GF-D8 (cell line): Measurements from ENCODE around the gene CRIP3.
"Not testable (repeated sequence)": the region's sequence is repeated elsewhere in the genome, so short reads cannot be mapped to it uniquely, and the experiment has no call there.

Source experiments
- DNase-seq: peaks from one replicate; lab custom pipeline; 2025; lab: John Stamatoyannopoulos, UW

CRIP3 gene

GRCh38 chr6:43306086-43306485 is 2.5 kb downstream of the CRIP3 start:
- no peak for DNase-seq

GRCh38 chr6:43304882-43305281 is 3.7 kb downstream of the CRIP3 start:
- DNase-seq, result no peak

- no peak for DNase-seq
Observed at GRCh38 chr6:43304361-43304760, 4.3 kb downstream of the CRIP3 start.

- DNase-seq, result no peak
Observed at GRCh38 chr6:43303751-43304331, 4.8 kb downstream of the CRIP3 start.

- DNase-seq, result not testable (repeated sequence)
Observed at GRCh38 chr6:43303006-43303405, 5.6 kb downstream of the CRIP3 start.

GRCh38 chr6:43302126-43302525 is 6.5 kb downstream of the CRIP3 start:
- DNase-seq, result no peak

GRCh38 chr6:43301081-43301870 is 7.3 kb downstream of the CRIP3 start:
- DNase-seq, result no peak

GRCh38 chr6:43299338-43300293 is 9.0 kb downstream of the CRIP3 start:
- no peak for DNase-seq

- no peak for DNase-seq
Observed at GRCh38 chr6:43298565-43299337, 9.9 kb downstream of the CRIP3 start.

- DNase-seq, result no peak
Observed at GRCh38 chr6:43297644-43298564, 10.7 kb downstream of the CRIP3 start, which contains the start of gene SLC22A7. TSS of gene SLC22A7 (plus strand) at chr6:43298260. CDS start at chr6:43298359, 99 bp downstream.

- DNase-seq, result no peak
Observed at GRCh38 chr6:43296780-43297497, 11.7 kb downstream of the CRIP3 start.

GRCh38 chr6:43295456-43295855 is 13.2 kb downstream of the CRIP3 start:
- DNase-seq, result no peak

- no peak for DNase-seq
Observed at GRCh38 chr6:43294536-43294935, 14.1 kb downstream of the CRIP3 start.

GRCh38 chr6:43293698-43294097 is 14.9 kb downstream of the CRIP3 start:
- DNase-seq, result no peak

GRCh38 chr6:43292763-43293318 is 15.8 kb downstream of the CRIP3 start:
- no peak for DNase-seq

- no peak for DNase-seq
Observed at GRCh38 chr6:43292341-43292740, 16.3 kb downstream of the CRIP3 start.

GRCh38 chr6:43291708-43292107 is 16.9 kb downstream of the CRIP3 start:
- no peak for DNase-seq

GRCh38 chr6:43290905-43291355 is 17.7 kb downstream of the CRIP3 start:
- no peak for DNase-seq

GRCh38 chr6:43290339-43290904 is 18.2 kb downstream of the CRIP3 start:
- DNase-seq, result no peak
